ENCODE measurements around the gene PDE10A. TPM values are rescaled to one million over a fixed set of nuclear protein-coding genes. Genes with fewer than 3 reads are reported as not detected.

The PDE10A gene
- total RNA-seq, 1 donor from 2014 or later, result 17.3 TPM

- H3K36me3 Mint-ChIP-seq, result peaks cover 10% of the 10 kb centered on the region
- Histone ChIP-seq H3K79me2 (ENCODE audit: low read depth) (no peaks in the 10 kb centered on the region), H4K20me1 (ENCODE audit: low read depth) (no peaks in the 10 kb centered on the region), H3K4me2 (no peak overlapping the region), H3K9ac (no peak overlapping the region), H3K9me3 (ENCODE audit: low read depth) (no peaks in the 10 kb centered on the region), H2AFZ (replicated peaks) (no peak overlapping the region), H3K4me1 (no peaks in the 10 kb centered on the region), H3K4me3 (no peak overlapping the region), H3K27ac (no peak overlapping the region), H3F3A (ENCODE audit: low read depth) (no peaks in the 10 kb centered on the region), H3K27me3 (no peaks in the 10 kb centered on the region), H3K36me3 (no peaks in the 10 kb centered on the region)
- DNase-seq (ENCODE audit: low spot score), result no peak
- H3K9me3 Mint-ChIP-seq, result peaks cover 7% of the 10 kb centered on the region
- no peaks in the 10 kb centered on the region for H3K27me3 Mint-ChIP-seq (ENCODE audit: insufficient read depth, low read depth)
- no peak for TF ChIP-seq CTCF (IDR thresholded peaks at IDR 0.05)
- no peak for TF ChIP-seq EZH2 (IDR thresholded peaks at IDR 0.05)
- TF ChIP-seq EZH2phosphoT487 (IDR thresholded peaks at IDR 0.05), result no peak
- H3K4me1 Mint-ChIP-seq, result no peaks in the 10 kb centered on the region
- H3K4me3 Mint-ChIP-seq, result no peak overlapping the region
- no peak overlapping the region for H3K27ac Mint-ChIP-seq
These were observed 148.4 kb downstream of the PDE10A start for GRCh38 chr6:165514621-165515020.

GRCh38 chr6:165511807-165512206 lies 151.2 kb downstream of the PDE10A start:
- no peaks in the 10 kb centered on the region for H3K9me3 ChIP-seq (ENCODE audit: low read depth)
- H3K4me1 ChIP-seq, result no peaks in the 10 kb centered on the region
- Mint-ChIP-seq H3K9me3 (no peaks in the 10 kb centered on the region), H3K27me3 (ENCODE audit: insufficient read depth, low read depth) (no peaks in the 10 kb centered on the region), H3K4me3 (no peak overlapping the region), H3K36me3 (peaks cover 2% of the 10 kb centered on the region), H3K27ac (no peak overlapping the region), H3K4me1 (no peaks in the 10 kb centered on the region)
- no peak overlapping the region for H3K9ac ChIP-seq
- H3K79me2 ChIP-seq (ENCODE audit: low read depth), result no peaks in the 10 kb centered on the region
- no peaks in the 10 kb centered on the region for H3F3A ChIP-seq (ENCODE audit: low read depth)
- no peak overlapping the region for H3K4me3 ChIP-seq
- no peak for DNase-seq (ENCODE audit: low spot score)
- no peaks in the 10 kb centered on the region for H3K27me3 ChIP-seq
- no peak overlapping the region for H2AFZ ChIP-seq (replicated peaks)
- H3K27ac ChIP-seq, result no peak overlapping the region
- H3K36me3 ChIP-seq, result no peaks in the 10 kb centered on the region
- H3K4me2 ChIP-seq, result no peak overlapping the region
- no peaks in the 10 kb centered on the region for H4K20me1 ChIP-seq (ENCODE audit: low read depth)
- no peak for TF ChIP-seq EZH2phosphoT487 (IDR thresholded peaks at IDR 0.05)
- TF ChIP-seq EZH2 (IDR thresholded peaks at IDR 0.05), result no peak
- no peak for TF ChIP-seq CTCF (IDR thresholded peaks at IDR 0.05)

GRCh38 chr6:165508321-165508869 lies 154.6 kb downstream of the PDE10A start:
- no peak overlapping the region for H3K4me3 Mint-ChIP-seq
- Histone ChIP-seq H3K27ac (no peak overlapping the region), H3K9ac (no peak overlapping the region), H4K20me1 (ENCODE audit: low read depth) (no peaks in the 10 kb centered on the region), H3K27me3 (no peaks in the 10 kb centered on the region), H3K4me2 (no peak overlapping the region), H3K4me1 (no peaks in the 10 kb centered on the region), H3K79me2 (ENCODE audit: low read depth) (no peaks in the 10 kb centered on the region), H3K4me3 (no peak overlapping the region), H3K9me3 (ENCODE audit: low read depth) (no peaks in the 10 kb centered on the region), H3F3A (ENCODE audit: low read depth) (no peaks in the 10 kb centered on the region), H2AFZ (replicated peaks) (no peak overlapping the region), H3K36me3 (no peaks in the 10 kb centered on the region)
- no peaks in the 10 kb centered on the region for H3K4me1 Mint-ChIP-seq
- no peak for DNase-seq (ENCODE audit: low spot score)
- no peak overlapping the region for H3K27ac Mint-ChIP-seq
- TF ChIP-seq EZH2phosphoT487 (IDR thresholded peaks at IDR 0.05) (no peak), CTCF (IDR thresholded peaks at IDR 0.05) (no peak), EZH2 (IDR thresholded peaks at IDR 0.05) (no peak)
- H3K27me3 Mint-ChIP-seq (ENCODE audit: insufficient read depth, low read depth), result no peaks in the 10 kb centered on the region
- H3K36me3 Mint-ChIP-seq, result peaks cover 2% of the 10 kb centered on the region
- no peaks in the 10 kb centered on the region for H3K9me3 Mint-ChIP-seq

Measured in neural progenitor cell (in vitro differentiated cells).